Measurements from ENCODE around the gene SLC4A4.
"Not testable (repeated sequence)": the region's sequence is repeated elsewhere in the genome, so short reads cannot be mapped to it uniquely, and the experiment has no call there.

The SLC4A4 gene

DNA sequence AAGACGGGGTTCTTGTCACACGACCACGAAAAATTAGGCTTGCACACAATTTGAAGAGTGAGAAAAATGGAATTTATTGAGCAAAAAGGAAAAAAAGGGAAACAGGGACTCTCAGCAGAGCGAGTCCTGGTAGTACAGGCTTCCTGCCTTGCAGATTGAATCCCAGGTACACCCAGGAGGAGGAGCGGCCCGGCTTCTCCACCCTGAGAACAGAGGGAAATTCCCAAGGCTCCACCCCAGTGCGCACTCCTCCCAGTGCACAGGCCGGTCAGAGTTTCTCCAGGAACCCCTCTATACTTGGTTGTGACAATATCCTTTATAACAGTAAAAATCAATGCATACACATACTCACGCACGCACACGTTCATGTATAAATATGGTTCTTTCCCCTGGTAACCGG is 22.0 kb downstream of the SLC4A4 start:
- DNase-seq = no peak

DNA sequence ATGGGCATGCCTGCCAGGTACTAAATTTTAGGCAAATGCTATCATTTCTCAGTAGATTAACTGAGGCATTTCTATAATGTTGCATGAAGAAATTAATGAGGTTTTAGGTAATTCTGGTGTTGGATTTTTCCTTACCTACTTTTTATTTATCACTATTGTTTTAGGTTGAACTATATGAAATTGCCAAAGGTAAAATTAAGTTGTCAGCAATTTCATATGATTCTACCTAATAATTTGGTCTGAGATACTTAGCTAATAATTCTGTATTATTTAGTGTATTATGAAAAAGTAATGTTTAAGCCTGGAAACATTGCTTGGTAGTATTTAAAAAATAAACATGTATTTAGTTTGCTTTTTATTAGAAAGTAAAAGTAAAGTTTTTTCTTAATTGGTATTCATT is 22.7 kb downstream of the SLC4A4 start:
- no peak for DNase-seq

DNA sequence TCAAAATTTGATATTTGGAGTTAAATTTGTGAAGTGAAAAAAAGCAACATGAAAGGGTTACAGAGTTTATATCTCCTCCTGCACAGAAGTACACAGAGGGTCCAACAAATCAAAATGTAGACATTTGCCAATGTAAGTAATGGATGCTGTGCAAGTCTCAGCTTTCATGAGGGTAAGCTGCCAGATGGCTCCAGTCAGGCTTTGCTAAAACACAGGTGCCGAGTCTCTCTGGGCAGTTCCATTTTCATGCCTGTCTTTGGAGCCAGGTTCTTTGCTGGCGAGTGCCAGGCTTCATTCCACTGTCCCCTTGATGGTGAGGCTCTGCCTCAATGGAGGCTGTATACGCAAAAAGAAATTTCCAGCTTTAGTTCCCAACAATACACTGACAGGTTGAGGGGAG is 27.9 kb downstream of the SLC4A4 start:
- DNase-seq = no peak

DNA sequence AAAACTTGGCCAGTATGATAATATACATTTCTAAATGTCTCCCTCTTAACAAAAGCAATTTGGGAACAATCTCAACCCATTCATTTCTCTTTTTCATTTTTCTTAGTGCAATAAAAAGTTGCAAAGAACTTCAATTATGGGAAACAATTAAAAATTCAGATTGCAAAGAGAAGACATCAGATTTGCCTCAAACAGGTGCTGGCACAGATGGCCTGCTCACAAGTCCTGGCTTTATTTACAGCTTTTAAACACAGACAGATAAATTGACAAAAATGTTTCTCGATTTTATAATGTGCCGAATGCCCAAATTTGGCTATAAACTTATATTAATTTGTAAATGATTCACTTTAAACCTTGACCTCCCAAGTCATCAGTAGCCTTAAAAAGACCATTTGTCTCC is 28.7 kb downstream of the SLC4A4 start:
- DNase-seq = no peak

DNA sequence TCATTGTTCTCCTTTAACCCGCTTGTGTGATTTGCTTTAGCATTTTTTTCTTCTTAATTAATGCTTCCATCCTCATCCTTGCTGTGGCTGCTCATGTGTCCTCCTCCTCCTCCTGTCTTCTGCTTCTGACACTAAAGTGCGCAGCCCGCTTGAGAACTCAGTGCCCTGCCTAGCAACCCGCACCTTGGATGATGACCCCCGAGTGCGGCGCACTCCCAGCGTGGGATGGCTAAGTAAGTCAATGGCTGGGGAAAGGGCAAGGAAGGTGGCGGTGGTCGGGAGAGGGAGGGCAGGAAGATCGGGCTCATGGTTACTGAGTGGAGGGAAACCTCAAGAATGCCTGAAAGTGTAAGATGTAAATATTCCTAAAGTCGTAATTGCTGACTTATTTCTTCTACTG is 30.1 kb downstream of the SLC4A4 start:
- DNase-seq = no peak

DNA sequence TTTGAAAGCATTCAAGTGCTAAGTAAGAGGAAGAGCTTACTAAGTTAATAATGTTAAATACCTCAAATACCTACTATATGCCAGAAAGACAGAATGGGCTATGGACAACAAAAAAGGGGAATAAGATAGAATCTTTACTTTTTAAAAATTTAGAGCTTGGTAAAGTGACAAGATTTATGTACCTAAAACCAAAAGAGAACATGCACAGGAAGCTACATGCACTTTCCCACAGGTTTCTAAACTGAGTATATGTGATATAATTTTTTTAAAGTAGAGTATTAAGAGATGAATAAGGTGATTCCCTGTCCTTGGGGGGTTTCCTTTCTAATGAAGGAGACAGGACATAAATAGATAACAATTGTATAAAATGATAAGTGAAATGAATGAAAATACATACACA is 30.7 kb downstream of the SLC4A4 start:
- DNase-seq = no peak

DNA sequence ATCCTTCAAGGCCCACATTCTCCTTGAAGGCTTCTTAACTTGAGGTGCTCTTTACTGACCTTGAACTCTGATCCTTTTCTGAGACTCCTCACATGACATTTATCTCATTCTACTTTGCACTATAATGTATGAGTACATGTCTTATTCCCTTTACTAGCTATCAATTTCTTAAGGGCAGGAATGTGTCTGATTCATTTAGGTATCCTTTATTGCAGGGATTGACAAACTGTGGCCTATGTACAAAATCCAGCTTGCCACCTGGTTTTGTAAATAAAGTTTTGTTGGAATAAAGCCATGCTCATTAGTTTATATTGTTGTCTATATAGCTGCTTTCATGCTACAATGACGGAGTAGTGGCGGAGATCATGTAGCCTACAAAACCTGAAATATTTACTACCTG is 36.7 kb downstream of the SLC4A4 start:
- DNase-seq = no peak

DNA sequence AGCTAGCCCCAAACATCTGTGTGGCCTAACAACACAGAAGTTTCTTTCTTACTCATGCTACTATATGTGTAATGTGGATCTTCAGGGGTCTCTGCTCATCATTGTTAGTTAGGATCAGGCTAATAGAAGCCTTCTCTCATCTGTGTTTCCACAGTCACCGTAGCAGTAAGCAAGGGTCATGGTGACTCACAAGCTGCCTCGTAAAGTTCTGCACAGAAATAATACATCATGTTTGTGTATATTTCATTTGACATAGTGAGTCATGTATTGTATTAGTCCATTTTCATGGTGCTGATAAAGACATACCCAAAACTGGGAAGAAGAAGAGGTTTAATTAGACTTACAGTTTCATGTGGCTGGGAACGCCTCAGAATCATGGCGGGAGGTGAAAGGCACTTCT is 38.7 kb downstream of the SLC4A4 start:
- no peak for DNase-seq

DNA sequence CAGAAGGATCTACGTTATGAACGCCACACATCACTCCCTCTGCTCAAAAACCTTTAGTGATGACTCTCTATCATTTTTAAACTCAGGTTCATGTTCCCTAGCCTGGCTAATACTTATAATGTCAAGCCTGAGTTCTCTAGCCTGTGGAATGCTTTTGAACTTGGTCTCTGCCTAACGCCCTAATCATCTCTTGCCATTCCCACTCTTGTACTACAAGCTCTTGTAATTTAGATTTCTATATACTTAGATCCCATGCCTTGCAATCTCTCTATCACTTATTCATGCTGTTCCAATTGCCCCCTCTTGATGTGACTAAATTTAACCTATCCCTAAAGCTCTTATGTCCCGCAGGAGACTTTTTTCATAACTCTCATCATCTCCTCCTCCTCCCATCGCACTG is 40.3 kb downstream of the SLC4A4 start:
- DNase-seq = no peak

DNA sequence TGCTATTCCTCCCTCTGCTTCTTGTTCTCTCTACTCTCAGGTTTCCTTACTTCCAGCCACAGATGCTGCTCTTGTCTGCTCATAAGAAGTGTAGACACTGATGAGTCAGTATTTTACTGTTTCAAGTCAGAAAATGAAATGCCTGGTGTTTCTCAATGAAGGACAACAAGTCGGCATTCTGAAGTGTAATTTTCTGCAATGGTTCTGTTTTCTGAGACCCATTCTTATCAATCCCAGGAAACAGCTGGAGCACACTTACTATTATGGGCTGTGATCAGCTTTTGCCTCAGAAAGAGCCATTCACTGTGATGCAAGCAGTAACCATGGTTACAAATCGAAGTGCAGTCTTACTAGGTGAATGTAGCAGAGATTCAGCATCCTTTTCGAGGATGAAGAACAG is 42.0 kb downstream of the SLC4A4 start:
- DNase-seq = no peak

DNA sequence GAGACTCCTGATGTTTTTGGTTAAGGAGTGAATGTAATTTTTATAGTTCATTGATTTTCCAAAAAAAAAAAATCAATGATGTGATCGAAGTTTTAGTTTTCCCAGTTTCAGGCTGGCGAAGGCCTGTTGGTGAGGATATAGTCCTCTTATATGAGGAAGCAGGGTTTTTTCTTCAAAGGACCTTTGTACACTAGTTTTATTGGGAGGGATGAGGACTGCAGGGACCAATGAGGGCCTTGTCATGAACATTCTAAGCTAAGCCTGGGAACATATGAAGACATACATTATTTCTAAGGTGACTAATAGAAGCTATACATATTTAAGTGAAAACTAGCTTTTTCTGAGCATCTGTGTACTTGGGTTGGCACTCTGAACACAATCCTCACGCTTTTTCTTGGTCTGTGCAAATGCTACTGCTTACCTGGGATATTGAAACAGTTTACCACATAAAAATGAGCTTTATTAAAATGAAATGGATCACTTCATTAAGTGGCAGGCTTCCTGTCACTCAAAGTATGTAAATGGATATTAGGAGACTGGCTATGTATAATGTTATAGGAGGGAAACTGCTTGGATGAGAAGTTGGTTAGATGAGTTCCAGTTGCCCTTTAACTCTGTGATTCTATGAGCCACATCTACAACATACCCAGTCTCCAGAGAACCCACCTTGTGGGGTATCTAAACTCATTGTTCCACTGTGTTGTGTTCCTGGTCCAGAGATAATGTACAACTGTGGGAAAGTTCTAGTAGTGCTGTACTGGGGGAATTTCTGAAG is 43.5 kb downstream of the SLC4A4 start:
- no peak for DNase-seq

DNA sequence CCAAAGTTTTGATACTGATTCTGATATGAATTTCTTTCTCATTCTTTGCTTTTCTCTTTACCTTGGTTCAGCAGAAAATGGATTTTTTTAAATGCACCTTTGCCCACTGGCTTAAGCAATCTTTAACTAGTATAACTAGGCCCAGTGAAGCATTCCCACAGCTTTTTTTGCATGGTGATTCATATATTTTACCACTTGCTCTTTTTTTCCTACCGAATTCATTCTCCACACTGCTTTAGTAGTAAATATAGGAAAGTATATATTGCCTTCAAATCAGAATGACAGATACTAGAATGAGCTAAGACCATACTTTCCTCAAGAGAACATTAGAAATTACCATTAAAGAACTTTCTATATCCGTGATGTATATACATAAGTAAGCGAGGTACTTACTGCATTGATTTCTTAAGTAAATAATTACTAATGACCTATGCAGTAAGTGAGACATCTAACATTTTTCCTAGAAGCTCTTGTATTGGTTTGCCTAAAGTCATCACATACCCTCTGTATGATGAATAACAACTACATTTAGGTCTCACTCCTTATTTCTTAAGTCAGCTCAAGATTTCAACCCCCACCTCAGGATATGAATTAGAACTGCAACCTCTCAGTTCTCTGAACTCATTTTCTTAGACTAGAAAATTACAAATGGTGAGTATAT is 44.2 kb downstream of the SLC4A4 start:
- no peak for DNase-seq

DNA sequence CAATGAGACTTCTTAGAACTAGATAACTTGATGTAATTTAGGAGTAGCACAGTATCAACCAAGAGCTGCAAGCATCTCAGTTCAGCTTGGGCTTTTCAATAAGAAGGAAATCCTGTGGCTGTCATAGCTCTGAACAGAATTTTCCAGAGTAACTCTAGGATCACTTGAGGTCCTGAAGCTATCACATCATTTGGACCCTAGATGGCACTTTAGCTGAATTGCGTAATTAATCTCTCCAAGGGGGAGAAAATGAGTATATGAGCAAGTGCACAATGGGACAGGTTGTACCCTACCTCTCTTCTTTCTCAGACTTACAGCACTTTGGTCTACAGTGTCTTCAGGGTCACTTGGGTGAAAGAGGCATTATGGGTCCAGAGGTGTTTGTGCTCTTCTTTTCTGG is 45.2 kb downstream of the SLC4A4 start:
- no peak for DNase-seq

DNA sequence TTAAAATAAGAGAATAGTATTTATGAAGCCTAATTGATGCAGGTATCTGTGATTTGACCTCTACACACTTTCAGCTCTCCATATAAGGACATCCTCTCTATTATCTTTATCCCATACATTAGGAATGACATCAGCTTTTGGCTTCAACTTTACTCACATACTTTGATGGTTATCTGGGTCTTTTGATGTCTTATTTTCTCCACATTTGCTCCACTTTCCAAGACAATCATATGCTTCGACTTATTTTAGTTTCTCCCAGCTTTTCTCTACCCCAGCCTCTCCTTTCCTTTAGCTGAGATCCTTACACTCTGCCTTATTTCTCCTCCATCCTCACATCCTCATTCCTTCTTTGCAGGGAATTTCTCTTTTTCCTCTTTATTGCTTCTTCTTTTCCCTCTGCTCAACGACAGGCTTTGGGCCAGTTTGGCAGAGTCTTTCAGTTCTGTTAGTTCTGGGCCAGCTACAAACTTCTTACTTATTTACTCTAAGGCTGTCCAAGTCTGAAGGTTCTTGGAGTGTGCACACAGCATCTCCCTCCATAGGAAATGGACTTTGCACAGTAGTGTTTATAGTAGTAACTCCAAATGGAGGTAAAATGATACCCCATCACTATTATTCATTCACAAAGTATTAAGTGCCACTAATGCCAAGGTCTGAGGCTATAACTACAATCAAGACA is 50.5 kb downstream of the SLC4A4 start:
- no peak for DNase-seq

DNA sequence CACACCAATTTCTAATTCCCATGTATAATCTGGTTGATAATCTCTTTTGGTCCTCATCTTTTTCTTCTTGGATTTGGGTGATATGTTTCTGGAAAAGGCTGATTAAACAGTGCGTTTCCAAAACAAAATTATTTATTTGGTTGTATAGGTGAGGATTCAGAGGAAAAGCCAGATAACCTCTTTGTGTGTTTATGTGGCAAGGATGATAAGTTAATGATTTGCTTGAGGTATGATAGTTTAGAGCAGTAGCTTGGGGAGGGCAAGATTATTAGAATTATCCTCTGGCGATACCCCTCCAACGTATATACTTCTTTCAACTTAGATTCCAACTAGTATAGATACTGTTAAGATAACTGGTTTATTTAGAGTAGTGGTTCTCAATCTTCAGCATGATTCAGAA is 53.3 kb downstream of the SLC4A4 start:
- DNase-seq = no peak

DNA sequence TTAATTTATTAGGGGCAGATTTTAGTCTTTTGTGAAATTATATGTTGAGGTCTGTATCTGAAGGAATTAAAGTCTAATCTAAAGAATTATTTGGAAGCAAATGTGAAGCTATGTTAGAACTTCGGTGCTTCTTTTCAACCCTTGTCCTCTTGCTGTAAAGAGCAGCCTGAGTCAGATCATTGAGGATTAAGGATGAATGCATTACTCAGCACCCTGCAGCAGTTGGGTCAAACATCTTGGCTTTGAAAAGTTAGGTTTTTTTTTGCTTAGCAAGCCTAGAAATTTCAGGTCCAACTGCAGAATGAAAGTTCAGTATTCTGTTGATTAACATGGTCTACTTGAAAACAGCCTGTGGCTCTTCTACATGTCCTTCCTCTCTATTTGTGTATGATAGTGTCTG is 57.6 kb downstream of the SLC4A4 start:
- no peak for DNase-seq

DNA sequence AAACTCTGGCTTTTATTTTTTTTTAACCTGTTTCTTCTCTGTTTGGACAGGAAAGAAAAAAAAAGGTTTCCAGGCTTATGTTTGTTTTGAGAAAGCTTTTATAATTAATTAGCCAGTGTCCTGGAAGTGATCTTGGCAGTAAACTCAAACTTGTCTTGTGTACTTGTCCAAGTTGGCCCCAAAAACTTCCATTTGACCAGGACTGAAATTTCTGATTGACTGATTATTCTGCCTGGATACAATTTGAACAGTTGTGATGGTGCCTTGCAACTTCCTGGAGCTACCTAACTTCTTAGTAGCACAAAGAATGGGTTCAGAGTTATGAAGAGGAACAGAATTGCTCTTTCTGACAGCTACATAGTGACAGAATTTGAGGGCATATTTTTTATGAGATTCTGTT is 62.0 kb downstream of the SLC4A4 start:
- no peak for DNase-seq

DNA sequence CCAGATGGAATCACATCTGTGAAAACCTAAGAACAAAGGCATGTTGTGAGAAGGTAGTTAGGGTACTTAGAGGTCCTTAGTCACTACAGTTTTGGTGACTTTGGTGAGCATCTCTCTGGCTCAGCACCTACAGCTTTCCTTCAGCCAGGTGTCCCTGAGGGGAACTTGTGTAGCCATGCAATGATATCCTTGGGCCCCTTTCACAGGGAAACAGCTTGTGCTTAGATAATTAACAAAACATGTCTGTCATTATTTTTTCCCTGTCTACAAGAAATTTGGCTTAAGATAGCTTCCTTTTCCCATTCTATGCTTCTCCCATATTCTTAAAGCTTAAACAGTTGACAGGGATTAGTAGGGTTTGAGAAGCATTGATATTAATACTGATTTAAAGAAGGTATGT is 63.8 kb downstream of the SLC4A4 start:
- no peak for DNase-seq

DNA sequence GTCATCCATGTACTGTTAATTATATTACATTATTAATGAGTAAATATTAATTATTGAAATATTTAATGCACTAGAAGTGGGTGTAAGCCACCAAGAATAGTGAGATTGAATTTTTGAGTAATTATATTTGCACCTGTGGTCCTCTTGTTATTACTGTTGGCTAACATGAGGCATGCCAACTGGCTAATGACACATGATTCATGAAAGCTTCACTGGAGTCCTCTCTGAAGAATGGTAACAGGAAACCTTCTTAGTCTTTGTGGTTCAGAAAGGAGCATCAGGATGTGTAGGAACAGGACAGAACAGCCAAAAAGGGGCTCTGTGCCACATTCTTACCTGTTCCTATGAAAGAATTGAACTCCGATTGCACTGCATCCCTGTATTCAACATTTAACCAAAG is 65.2 kb downstream of the SLC4A4 start:
- no peak for DNase-seq

DNA sequence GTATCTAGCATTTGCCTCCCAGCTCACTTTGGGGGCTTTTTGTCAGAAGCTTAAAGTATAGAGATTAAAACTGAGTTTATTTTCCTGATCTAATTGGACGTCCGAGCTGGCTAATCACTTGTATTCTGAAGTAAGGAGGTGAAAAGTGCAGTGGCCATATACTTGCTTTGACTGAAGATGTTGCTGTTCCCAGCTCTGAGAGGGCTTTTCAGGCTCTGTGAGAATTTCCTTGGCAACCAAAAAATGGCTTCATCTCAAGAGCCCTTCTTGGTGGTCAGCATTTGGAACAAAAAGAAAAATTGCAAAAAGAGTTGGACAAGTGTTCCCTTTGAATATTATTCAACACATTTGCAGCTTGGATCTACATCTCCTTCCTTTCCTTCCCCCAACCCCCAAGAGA is 67.0 kb downstream of the SLC4A4 start:
- DNase-seq = no peak

DNA sequence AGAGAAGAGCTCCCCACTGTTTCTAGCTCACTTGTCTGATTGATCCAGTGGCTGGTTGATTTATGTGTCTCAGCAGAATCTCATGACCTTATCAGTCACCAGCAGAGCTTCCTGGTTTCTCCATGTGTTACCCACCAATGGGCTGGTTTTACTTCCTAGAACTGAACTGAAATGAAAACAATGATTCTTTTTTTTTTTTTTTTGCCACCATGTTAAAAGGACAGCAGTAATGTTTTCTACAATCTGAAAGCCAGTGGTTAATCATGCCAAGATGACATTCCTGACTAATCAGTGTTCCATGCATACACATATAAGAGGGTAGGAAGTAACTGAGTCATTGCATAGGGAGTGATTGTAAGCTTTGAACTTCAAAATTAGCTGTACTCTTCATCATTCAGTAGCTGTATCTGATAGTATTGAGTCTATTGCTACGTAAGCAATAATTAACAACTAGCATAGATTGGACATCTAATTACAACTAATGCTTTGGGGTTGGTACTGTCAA is 67.7 kb downstream of the SLC4A4 start:
- no peak for DNase-seq

DNA sequence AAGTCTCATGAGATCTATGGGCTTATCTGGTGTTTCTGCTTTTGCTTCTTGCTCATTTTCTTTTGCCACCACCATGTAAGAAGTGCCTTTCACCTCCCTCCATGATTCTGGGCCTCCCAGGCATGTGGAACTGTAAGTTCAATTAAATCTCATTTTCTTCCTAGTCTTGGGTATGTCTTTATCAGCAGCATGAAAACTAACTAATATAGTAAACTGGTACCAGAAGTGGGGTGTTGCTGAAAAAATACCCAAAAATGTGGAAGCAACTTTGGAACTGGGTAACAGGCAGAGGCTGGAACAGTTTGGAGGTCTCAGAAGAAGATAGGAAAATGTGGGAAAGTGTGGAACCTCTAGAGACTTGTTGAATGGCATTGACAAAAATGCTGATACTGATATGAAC is 70.1 kb downstream of the SLC4A4 start:
- DNase-seq = not testable (repeated sequence)

DNA sequence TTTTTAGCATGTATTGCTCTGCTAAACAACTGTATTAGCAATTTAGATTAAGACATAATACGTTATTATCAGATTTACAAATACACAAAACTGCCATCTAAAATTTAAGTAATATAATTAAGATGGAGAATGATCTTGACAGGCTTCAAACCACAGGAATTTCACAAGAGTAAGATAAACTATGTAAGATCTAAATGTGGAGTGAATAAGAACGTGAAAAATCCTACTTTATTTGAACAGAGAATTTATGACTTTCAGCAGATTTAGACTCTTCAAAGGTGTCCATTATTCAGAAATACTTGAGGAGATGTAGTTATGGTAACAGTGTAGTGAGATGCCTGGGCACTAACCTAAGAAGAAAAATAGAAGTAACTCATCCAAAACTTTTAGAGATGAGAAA is 73.2 kb downstream of the SLC4A4 start:
- no peak for DNase-seq

DNA sequence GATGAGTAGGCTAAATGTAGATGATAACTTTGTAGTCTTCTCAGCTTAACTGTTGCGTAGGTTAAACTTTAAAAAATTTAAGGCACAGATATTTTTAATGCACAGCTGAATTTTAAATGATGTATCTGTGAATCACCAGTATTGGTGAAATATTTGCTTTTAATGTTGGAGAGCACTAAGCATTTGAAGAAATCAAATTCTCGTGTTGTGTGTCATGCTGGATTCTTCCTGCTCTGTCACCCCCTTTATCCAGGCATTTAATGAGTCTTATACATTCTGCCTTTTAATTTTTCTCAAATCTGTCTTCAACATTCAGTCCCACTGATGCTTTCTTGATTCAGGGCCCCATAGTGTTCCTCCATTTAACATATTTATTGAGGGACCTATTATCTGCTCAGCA is 76.7 kb downstream of the SLC4A4 start:
- no peak for DNase-seq

Measured in activated CD4-positive, alpha-beta T cell treated with anti-CD3 and anti-CD28 coated beads for 4 hours (primary cell).